Bronchial epithelial cell (primary cell): ENCODE results near the gene SFT2D2. TPM values are rescaled to one million over a fixed set of nuclear protein-coding genes. Genes with fewer than 3 reads are reported as not detected.
A peak's percentile ranks its signal among the peaks of the same experiment; 100 is the strongest.

Experiments used
- DNase-seq: peaks from one replicate; pipeline ENCODE4 v3.0.0-alpha.2; 2010; ENCODE audit warnings: low read depth
- FAIRE-seq: peaks from 2 replicates; lab custom pipeline; 2011; peaks lifted over from hg19 to GRCh38; lab: Jason Lieb, UNC
- H3K27me3 ChIP-seq: 2 replicates; pipeline ENCODE4 v1.5.1; 2011; ENCODE audit warnings: low read length; ENCODE audit not compliant: control insufficient read depth, insufficient read depth
- H3K36me3 ChIP-seq: 2 replicates; pipeline ENCODE4 v1.5.1; 2011; ENCODE audit warnings: low read length; ENCODE audit not compliant: control insufficient read depth, insufficient read depth
- H3K4me3 ChIP-seq: 2 replicates; pipeline ENCODE4 v1.5.1; 2011; ENCODE audit warnings: mild to moderate bottlenecking, low read depth, low read length, control low read depth
- total RNA-seq: library from RNA; depleted of rRNA; stranded (reverse); fragments of >200 nt; gene quantifications from 2 replicates; pipeline ENCODE4 v1.2.1, GENCODE V29; 2014
- TF ChIP-seq, protein P1 (sequence below): IDR thresholded peaks from 2 replicates; pipeline ENCODE4 v1.5.1; 2011; ENCODE audit warnings: mild to moderate bottlenecking, moderate library complexity, low read length, control low read depth, inconsistent platforms; ENCODE audit not compliant: insufficient read depth, severe bottlenecking

SFT2D2 gene
- total RNA-seq, 1 donor from 2014 or later: 22.4 TPM

GRCh38 chr1:168285521-168285790 lies 59.7 kb downstream of the SFT2D2 start:
- Histone ChIP-seq H3K4me3 (no peak overlapping the region), H3K27me3 (no peaks in the 10 kb centered on the region), H3K36me3 (no peaks in the 10 kb centered on the region)
- peak; percentile 24 for DNase-seq
- TF ChIP-seq, protein P1, sequence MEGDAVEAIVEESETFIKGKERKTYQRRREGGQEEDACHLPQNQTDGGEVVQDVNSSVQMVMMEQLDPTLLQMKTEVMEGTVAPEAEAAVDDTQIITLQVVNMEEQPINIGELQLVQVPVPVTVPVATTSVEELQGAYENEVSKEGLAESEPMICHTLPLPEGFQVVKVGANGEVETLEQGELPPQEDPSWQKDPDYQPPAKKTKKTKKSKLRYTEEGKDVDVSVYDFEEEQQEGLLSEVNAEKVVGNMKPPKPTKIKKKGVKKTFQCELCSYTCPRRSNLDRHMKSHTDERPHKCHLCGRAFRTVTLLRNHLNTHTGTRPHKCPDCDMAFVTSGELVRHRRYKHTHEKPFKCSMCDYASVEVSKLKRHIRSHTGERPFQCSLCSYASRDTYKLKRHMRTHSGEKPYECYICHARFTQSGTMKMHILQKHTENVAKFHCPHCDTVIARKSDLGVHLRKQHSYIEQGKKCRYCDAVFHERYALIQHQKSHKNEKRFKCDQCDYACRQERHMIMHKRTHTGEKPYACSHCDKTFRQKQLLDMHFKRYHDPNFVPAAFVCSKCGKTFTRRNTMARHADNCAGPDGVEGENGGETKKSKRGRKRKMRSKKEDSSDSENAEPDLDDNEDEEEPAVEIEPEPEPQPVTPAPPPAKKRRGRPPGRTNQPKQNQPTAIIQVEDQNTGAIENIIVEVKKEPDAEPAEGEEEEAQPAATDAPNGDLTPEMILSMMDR: no peak
- no peak for FAIRE-seq

- TF ChIP-seq, protein P1: no peak
- no peak overlapping the region for H3K4me3 ChIP-seq
- H3K27me3 ChIP-seq: no peaks in the 10 kb centered on the region
- no peaks in the 10 kb centered on the region for H3K36me3 ChIP-seq
- FAIRE-seq (no peak), DNase-seq (no peak)
These were observed 60.4 kb downstream of the SFT2D2 start for GRCh38 chr1:168285971-168286927.

DNA sequence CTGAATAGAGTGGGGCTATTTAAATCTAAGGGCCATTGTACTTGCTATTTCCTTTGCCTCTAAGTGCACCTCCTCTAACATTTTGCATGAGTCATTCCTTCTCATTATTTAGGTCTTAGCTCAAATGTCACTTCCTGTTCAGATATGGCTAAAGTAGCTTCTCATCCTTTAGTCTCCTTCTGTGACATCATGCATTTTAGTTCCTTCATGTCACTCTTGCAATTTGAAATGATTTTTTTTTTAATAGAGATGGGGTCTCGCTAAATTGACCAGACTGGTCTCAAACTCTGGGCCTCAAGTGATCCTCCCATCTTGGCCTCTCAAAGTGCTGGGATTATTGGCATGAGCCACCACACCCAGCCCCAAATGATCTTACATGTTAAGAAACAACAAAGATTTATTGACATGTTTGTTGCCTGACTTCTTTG lies 61.4 kb downstream of the SFT2D2 start:
- Histone ChIP-seq H3K27me3 (no peaks in the 10 kb centered on the region), H3K36me3 (no peaks in the 10 kb centered on the region), H3K4me3 (no peak overlapping the region)
- TF ChIP-seq, protein P1: no peak
- DNase-seq (peak; percentile 83), FAIRE-seq (no peak)

GRCh38 chr1:168288311-168289052 lies 62.7 kb downstream of the SFT2D2 start:
- Histone ChIP-seq H3K36me3 (no peaks in the 10 kb centered on the region), H3K27me3 (no peaks in the 10 kb centered on the region), H3K4me3 (no peak overlapping the region)
- TF ChIP-seq, protein P1: no peak
- FAIRE-seq (no peak), DNase-seq (peak; percentile 61)

GRCh38 chr1:168291222-168291837 lies 65.5 kb downstream of the SFT2D2 start:
- TF ChIP-seq, protein P1: no peak
- peak; percentile 50 for FAIRE-seq

More at GRCh38 chr1:168291222-168291837, 65.5 kb downstream of the SFT2D2 start:
- Histone ChIP-seq H3K36me3 (no peaks in the 10 kb centered on the region), H3K4me3 (no peak overlapping the region), H3K27me3 (no peaks in the 10 kb centered on the region)
- no peak for DNase-seq
